WERI-Rb-1 (cell line): Measurements from ENCODE around the gene ACAP1.

Source experiments
- DNase-seq: peaks from one replicate; pipeline ENCODE4 v3.0.0-alpha.2; 2020
- H3K27ac ChIP-seq: fragments of 250-450 bp; sonication (Bioruptor Pico); 2 replicates; pipeline ENCODE4 v1.5.1; 2020; ENCODE audit warnings: mild to moderate bottlenecking, moderate library complexity
- H3K27me3 ChIP-seq: fragments of 250-450 bp; sonication (Bioruptor Pico); 2 replicates; pipeline ENCODE4 v1.5.1; 2021; ENCODE audit warnings: mild to moderate bottlenecking, low read depth, moderate library complexity; ENCODE audit not compliant: insufficient read depth, severe bottlenecking
- H3K36me3 ChIP-seq: fragments of 250-450 bp; sonication (Bioruptor Pico); 2 replicates; pipeline ENCODE4 v1.5.1; 2020; ENCODE audit warnings: mild to moderate bottlenecking, moderate library complexity
- H3K4me3 ChIP-seq: 2 replicates; pipeline ENCODE4 v1.5.1; 2011; ENCODE audit warnings: low read depth, mild to moderate bottlenecking, control low read depth, low read length
- H3K9me3 ChIP-seq: fragments of 250-450 bp; sonication (Bioruptor Pico); 2 replicates; pipeline ENCODE4 v1.5.1; 2021; ENCODE audit warnings: mild to moderate bottlenecking, moderate library complexity; ENCODE audit not compliant: severe bottlenecking
- TF ChIP-seq, protein P1 (sequence below): IDR thresholded peaks from 2 replicates; pipeline ENCODE4 v1.5.1; 2011; ENCODE audit warnings: low read depth, mild to moderate bottlenecking, control low read depth, inconsistent platforms, low read length

The ACAP1 gene

DNA sequence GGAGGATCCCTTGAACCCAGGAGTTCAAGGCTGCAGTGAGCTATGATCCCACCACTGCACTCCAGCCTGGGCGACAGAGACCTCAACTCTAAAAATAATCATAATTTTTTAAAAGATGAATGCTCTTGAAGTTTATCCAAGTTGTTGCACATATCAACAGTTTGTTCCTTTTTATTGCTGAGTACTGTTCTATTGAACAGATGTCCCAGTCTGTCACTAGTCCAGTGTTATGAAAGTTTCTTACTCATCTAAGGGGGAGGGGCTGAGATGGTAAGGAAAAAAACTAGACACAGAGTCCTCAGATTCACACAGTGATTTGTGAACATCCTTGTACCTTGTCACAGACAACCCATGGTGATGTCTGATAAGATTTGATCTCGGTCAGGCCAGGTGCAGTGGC lies 3.9 kb downstream of the ACAP1 start:
- H3K27ac ChIP-seq: no peak overlapping the region
- no peaks in the 10 kb centered on the region for H3K36me3 ChIP-seq
- no peak overlapping the region for H3K4me3 ChIP-seq
- no peaks in the 10 kb centered on the region for H3K27me3 ChIP-seq
- DNase-seq: no peak
- TF ChIP-seq, protein P1, sequence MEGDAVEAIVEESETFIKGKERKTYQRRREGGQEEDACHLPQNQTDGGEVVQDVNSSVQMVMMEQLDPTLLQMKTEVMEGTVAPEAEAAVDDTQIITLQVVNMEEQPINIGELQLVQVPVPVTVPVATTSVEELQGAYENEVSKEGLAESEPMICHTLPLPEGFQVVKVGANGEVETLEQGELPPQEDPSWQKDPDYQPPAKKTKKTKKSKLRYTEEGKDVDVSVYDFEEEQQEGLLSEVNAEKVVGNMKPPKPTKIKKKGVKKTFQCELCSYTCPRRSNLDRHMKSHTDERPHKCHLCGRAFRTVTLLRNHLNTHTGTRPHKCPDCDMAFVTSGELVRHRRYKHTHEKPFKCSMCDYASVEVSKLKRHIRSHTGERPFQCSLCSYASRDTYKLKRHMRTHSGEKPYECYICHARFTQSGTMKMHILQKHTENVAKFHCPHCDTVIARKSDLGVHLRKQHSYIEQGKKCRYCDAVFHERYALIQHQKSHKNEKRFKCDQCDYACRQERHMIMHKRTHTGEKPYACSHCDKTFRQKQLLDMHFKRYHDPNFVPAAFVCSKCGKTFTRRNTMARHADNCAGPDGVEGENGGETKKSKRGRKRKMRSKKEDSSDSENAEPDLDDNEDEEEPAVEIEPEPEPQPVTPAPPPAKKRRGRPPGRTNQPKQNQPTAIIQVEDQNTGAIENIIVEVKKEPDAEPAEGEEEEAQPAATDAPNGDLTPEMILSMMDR: no peak
- no peaks in the 10 kb centered on the region for H3K9me3 ChIP-seq

DNA sequence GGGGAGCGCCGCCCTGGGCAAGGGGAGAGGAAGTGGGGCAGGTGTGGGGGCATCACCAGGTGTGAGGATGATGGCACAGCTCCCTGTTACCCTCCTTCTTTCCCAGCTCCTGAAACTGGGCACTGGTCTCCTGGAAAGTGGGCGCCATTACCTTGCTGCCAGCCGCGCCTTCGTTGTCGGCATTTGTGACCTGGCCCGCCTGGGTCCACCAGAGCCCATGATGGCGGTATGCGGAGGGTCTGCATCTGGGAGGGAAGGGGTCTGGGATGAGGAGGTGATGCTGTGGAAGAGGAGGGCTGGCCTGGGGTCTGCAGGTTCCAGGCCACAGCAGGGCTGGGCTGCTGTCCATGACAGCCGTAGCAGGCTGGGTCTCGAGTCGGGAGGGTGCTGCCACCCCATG lies 5.5 kb downstream of the ACAP1 start:
- H3K27ac ChIP-seq: no peak overlapping the region
- H3K4me3 ChIP-seq: no peak overlapping the region
- no peaks in the 10 kb centered on the region for H3K9me3 ChIP-seq
- no peak for DNase-seq
- no peaks in the 10 kb centered on the region for H3K27me3 ChIP-seq
- no peaks in the 10 kb centered on the region for H3K36me3 ChIP-seq
- TF ChIP-seq, protein P1: no peak

DNA sequence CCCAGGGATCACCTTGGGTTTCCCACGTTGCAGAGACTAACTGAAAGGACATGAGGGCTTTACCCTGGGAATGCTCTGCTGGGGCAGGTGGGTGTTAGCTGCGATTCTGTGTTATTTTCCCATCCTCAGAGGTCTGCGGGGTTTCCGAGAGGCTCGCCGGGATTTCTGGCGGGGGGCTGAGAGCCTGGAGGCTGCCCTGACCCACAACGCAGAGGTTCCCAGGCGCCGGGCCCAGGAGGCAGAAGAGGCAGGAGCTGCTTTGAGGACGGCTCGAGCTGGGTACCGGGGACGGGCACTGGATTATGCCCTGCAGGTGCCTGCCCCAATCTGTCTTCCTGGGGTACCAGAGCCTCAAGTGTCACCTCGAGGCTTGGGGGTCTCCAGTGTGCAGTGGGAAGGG lies 6.9 kb downstream of the ACAP1 start:
- H3K27me3 ChIP-seq: no peaks in the 10 kb centered on the region
- H3K9me3 ChIP-seq: no peaks in the 10 kb centered on the region
- no peak for DNase-seq
- no peak overlapping the region for H3K27ac ChIP-seq
- TF ChIP-seq, protein P1: no peak
- no peak overlapping the region for H3K4me3 ChIP-seq
- no peaks in the 10 kb centered on the region for H3K36me3 ChIP-seq

DNA sequence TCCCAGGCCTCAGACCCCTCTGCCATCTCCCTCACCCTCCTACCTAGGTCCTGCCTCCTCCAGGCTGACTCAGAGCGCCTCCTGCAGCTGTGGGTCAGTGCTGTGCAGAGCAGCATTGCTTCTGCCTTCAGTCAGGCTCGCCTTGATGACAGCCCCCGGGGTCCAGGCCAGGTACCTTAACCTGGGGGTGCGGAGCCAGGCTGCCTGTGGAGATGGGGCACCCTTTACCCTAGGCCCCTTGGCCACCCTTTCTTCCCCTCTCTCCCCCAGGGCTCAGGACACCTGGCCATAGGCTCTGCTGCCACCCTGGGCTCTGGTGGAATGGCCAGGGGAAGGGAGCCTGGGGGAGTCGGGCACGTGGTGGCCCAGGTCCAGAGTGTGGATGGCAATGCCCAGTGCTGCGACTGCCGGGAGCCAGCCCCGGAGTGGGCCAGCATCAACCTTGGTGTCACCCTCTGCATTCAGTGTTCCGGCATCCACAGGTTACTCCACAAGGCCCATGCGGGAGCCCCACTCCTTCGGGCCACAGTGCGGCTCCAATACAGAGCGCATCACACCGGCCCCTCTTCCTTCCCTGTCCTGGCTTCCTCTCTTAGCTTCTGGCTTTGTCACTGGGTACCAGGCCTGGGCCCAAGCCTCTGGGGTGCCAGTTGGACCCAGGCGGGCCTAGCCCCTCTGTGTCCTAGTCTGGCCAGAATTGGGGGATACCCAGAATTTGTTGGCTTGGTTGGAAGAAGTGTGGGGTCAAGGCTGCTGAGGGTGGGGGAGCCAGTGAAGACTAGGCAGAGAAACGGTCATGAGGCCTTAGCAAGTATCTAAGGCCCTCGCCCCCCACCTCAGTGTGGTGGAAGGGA lies 10.7 kb downstream of the ACAP1 start:
- DNase-seq: no peak
- TF ChIP-seq, protein P1: peak; percentile 27; the same call in 1 of the 2 replicates
- Histone ChIP-seq H3K9me3 (no peaks in the 10 kb centered on the region), H3K36me3 (no peaks in the 10 kb centered on the region), H3K27me3 (no peaks in the 10 kb centered on the region), H3K27ac (no peak overlapping the region), H3K4me3 (no peak overlapping the region)

DNA sequence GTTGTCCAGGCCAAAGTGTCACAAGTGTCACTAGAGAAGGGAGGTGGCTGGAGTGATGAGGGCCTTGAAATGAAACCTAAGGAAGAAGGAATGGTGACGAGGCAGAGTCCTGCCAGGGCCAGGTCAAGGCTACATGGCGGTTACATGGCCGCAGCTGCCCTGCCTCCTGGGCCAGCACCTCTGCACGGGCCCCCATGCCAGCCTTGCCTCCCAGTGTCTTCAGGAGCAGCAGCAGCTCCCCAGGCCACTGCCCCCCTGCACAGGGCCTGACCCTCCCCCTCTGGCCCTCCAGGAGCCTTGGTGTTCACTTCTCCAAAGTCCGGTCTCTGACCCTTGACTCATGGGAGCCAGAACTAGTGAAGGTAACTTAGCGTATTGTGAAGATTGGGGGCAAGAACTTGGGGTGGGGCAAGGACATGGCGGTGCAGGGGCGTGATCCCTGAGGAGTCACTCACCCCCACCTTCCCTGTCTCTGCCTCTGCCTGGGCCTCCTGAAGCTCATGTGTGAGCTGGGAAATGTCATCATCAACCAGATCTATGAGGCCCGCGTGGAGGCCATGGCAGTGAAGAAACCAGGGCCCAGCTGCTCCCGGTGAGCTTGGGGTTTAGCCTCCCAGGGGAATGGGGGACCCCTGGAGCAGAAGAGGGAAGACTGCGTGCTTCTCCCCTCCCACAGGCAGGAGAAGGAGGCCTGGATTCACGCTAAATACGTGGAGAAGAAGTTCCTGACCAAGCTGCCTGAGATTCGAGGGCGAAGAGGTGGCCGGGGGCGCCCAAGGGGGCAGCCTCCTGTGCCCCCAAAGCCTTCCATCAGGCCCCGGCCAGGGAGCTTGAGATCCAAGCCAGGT lies 11.5 kb downstream of the ACAP1 start:
- Histone ChIP-seq H3K9me3 (no peaks in the 10 kb centered on the region), H3K4me3 (no peak overlapping the region), H3K27ac (no peak overlapping the region), H3K36me3 (no peaks in the 10 kb centered on the region), H3K27me3 (no peaks in the 10 kb centered on the region)
- TF ChIP-seq, protein P1: no peak
- no peak for DNase-seq
